Measurements from ENCODE around the gene MT1G.
"Not testable (repeated sequence)": the region's sequence is repeated elsewhere in the genome, so short reads cannot be mapped to it uniquely, and the experiment has no call there.

The MT1G gene

DNA sequence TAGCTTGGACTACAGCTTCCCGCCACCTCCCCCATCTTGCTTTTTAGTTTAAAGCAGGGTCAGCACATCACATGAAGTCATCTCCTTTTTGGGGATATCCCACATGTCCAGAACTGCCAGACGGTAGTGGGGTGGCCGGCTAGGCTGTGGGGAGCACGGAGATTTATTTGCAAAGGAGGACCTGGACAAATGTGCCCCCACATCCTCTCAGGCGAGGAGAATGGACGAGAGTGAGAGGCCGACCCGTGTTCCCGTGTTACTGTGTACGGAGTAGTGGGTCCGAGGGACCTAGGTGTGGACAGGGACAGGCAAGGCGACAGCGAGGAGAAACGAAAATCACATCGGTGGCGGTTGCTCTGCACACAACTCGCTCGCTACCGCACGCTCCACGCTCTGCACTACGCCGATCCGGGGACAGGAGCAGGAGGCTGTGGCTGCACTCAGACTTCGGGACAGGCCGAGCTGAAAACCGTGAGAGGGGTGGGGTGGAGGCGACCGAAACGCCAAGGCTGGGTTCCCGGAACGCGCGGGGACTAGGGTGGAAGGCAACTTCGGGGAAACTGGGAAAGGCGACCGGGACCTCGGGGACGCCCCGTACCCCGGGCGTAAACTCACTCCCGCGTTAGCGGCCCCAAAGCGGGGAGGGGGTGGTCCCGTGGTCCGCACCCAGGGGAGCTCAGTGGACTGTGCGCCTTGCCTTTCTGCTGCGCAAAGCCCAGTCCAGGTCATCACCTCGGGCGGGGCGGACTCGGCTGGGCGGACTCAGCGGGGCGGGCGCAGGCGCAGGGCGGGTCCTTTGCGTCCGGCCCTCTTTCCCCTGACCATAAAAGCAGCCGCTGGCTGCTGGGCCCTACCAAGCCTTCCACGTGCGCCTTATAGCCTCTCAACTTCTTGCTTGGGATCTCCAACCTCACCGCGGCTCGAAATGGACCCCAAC is 29.8 kb downstream of the MT1G start, which contains the start of gene MT1A:
MT1A (plus strand) TSS at position 853 of the 937 bp plus-strand sequence; CDS start at position 926, 73 bp downstream.
- DNase-seq (ENCODE audit: low read depth, low spot score): no peak

DNA sequence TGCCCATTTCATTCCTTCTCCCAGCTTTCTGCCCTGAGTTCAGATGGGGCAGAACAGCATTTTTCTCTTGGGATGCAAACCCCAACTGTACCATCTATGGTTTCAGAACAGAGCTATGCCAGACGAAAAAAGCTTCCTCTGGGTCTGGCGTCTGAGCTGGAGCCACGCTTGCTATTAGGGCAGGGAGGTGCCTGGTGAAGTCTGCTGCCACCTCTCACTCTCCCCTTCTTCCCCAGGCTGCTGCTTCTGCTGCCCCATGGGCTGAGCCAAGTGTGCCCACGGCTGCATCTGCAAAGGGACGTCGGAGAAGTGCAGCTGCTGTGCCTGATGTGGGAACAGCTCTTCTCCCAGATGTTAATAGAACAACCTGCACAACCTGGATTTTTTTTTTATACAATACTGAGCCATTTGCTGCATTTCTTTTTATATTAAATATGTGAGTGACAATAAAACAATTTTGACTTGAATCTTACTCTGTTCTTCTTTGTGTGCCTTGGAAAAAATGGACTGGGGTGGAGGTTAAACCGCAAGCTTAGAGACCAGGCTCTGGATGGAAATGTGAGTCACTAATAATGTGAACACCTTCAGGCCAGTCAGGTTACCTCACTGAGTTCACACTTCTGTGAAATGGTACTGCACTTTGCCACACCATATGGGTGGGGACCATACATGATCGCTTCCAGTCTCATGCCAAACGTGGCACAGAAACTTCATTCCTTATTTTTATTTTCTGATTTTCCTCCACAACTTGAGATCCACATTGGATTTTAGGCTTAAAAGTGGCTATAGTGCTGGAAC is 31.1 kb downstream of the MT1G start:
- DNase-seq (ENCODE audit: low read depth, low spot score): no peak

DNA sequence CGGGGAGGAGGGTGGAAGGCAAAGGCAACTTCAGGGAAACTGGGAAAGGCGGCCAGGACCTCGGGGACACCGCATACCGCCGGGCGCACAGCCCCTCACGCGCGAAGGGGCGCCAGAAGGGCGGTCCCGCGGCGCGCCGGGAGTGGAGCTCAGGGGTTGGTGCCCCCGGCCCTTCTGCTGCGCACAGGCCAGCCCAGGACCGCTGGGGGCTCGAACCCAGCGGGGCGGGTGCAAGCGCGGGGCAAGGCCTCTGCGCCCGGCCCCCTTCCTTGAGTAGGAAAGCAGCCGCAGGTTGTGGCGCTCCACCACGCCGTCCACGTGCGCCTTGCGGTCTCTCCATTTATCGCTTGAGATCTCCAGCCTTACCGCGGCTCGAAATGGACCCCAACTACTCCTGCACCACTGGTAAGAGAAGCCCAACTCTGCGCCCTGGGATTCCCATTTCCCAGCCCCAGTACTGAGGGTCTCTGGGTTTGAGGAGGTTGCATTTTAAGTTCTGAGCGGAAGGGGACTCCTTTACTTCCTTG is 32.4 kb downstream of the MT1G start:
- no peak for DNase-seq (ENCODE audit: low read depth, low spot score)

DNA sequence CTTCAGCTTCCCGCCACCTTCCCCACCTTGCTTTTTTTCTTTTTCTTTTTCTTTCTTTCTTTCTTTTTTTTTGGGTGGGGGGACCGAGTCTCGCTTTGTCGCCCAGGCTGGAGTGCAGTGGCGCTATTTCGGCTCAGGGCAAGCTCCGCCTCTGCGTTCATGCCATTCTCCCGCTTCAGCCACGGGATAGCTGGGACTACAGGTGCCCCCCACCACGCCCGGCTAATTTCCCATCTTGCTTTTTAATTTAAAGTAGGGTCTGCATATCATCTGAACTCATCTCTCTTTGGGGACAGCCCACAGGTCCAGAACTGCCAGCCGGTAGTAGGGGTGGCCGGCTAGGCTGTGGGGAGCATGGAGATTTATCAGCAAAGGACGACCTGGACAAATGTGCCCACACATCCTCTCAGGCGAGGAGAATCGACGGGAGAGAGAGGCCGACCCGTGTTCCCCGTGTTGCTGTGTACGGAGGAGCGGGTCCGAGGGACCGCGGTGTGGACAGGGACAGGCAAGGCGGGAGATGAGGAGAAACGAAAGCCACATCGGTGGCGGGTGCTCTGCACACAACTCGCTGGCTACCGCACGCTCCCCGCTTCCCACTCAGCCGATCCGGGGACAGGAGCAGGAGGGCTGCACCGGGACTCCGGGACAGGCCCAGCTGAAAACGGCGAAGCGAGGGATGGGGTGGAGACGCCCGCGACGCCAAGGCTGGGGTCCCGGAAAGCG is 33.0 kb downstream of the MT1G start:
- DNase-seq (ENCODE audit: low read depth, low spot score): no peak

- DNase-seq (ENCODE audit: low read depth, low spot score): no peak
These were observed 34.3 kb downstream of the MT1G start for GRCh38 chr16:56633535-56633934.

GRCh38 chr16:56632848-56633365 is 35.0 kb downstream of the MT1G start:
- DNase-seq (ENCODE audit: low read depth, low spot score): no peak

GRCh38 chr16:56632156-56632847 is 35.6 kb downstream of the MT1G start, which contains the start of gene MT1M:
TSS of gene MT1M (plus strand) at chr16:56632659. CDS start at chr16:56632732, 73 bp downstream.
- no peak for DNase-seq (ENCODE audit: low read depth, low spot score)

- DNase-seq (ENCODE audit: low read depth, low spot score): no peak
These were observed 36.1 kb downstream of the MT1G start for GRCh38 chr16:56631832-56632155.

DNA sequence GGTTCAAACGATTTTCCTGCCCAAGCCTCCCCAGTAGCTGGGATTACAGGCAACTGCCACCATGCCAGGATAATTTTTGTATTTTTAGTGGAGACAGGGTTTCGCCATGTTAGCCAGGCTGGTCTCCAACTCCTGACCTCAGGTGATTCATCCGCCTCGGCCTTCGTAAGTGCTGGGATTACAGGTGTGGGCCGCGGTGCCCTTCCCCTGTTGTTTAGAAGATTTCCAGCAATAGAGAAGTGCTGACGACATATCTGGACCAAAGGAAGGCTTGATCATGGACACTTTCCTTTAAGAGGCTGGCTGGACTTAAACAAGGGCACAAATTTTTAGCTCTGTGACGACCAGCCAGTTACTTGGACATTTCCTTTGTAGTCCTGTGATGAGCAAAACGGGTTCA is 36.7 kb downstream of the MT1G start:
- no peak for DNase-seq (ENCODE audit: low read depth, low spot score)

DNA sequence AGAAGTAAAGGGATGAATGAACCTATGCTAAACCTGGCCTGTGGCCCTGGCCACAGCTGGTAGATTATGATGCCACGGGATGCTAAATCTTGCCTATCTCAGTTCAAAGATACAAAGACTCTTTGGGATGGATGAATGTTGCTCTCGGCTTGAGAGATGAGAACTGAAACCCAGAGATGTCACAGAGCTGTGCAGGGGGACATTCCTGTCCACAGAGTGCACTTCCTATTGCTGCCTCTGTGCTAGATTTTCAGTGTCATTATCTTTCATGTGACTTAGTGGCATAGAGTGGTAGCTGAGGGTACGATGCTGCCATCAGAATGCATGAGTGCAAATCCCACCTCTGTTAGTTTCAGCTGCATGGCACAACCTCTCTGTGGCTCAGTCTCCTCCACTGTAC is 37.7 kb downstream of the MT1G start:
- DNase-seq (ENCODE audit: low read depth, low spot score): no peak

GRCh38 chr16:56629531-56629930 is 38.3 kb downstream of the MT1G start:
- DNase-seq (ENCODE audit: low read depth, low spot score): no peak

DNA sequence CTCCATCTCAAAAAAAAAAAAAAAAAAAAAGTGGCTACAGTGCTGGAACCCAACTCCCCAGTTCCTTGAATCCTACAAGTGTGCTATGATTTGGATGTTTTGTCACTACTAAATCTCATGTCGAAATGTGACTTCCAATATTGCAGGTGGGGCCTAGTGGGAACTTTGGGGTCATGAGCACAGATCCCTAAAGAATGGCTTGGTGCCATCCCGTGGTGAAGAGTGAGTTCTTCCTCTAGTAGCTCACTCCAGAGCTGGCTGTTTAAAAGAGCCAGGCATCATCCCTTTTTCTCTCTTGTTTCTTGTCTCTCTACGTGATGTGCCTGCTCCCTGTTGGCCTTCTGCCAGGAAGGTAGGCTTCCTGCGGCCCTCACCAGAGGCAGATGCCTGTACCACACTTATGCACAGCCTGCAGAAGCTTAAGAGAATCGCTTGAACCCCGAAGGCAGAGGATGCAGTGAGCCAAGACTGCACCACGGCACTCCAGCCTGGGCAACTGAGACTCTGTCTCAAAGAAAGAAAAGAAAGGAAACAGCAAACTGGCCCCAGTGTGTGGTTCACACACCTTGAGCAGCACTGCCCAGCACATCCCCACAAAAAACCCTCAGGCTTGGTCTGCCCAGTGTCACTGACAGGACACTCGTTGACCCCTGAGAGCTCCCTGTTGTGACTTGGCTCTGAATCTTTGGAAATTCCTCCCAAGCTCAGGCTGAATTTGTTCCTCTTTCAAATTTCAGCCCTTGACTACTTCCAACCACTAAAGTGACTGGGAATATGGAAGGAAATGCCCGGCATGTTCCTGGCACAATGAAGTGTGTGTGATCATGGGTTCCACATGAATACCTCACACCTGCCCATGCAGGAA is 39.1 kb downstream of the MT1G start:
- no peak for DNase-seq (ENCODE audit: low read depth, low spot score)

DNA sequence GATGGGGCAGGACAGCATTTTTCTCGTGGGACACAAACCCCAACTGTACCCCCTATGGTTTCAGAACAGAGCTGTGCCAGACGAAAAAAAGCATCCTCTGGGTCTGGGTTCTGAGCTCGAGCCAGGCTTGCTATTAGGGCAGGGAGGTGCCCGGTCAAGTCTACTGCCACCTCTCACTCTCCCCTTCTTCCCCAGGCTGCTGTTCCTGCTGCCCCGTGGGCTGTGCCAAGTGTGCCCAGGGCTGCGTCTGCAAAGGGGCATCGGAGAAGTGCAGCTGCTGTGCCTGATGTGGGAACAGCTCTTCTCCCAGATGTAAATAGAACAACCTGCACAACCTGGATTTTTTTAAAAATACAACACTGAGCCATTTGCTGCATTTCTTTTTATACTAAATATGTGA is 41.2 kb downstream of the MT1G start:
- no peak for DNase-seq (ENCODE audit: low read depth, low spot score)

- no peak for DNase-seq (ENCODE audit: low read depth, low spot score)
These were observed 41.8 kb downstream of the MT1G start for GRCh38 chr16:56625943-56626654.

DNA sequence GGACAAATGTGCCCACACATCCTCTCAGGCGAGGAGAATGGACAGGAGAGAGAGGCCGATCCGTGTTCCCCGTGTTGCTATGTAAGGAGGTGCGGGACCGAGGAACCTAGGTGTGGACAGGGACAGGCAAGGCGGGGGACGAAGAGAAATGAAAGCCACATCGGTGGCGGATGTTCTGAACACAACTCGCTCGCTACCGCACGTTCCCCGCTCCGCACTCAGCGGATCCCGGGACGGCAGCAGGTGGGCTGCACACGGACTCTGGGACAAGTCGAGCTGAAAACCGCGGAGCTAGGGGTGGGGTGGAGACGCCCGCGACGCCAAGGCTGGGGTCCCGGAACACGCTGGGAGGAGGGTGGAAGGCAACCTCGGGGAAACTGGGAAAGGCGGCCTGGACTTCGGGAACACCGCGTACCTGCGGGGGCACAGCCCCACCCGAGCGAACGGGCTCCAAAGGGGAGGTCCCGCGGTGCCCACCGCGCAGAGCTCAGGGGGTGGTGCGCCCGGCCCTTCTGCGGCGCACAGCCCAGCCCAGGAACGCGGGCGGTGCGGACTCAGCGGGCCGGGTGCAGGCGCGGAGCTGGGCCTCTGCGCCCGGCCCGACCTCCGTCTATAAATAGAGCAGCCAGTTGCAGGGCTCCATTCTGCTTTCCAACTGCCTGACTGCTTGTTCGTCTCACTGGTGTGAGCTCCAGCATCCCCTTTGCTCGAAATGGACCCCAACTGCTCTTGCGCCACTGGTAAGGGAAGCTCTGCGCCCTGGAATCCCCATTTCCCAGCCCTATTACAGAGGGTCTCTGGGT is 42.5 kb downstream of the MT1G start, which contains the start of gene MT1E:
MT1E (plus strand) TSS at position 642 of the 803 bp plus-strand sequence; CDS start at position 713, 71 bp downstream.
- no peak for DNase-seq (ENCODE audit: low read depth, low spot score)

GRCh38 chr16:56623637-56624036 is 44.2 kb downstream of the MT1G start:
- no peak for DNase-seq (ENCODE audit: low read depth, low spot score)

DNA sequence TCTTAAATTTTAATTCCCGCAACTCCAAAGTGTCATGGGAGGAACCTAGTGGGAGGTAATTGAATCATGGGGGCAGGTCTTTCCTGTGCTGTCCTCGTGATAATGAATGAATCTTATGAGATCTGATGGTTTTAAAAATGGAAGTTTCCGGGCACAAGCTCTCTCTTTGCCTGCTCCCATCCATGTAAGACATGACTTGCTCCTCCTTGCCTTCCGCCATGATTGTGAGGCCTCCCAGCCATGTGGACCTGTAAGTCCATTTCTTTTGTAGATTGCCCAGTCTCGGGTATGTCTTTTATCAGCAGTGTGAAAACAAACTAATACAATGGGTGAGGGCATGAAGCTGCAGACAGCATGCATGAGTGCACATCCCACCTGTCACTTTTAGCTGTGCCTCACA is 44.7 kb downstream of the MT1G start:
- not testable (repeated sequence) for DNase-seq (ENCODE audit: low read depth, low spot score)

All from iPS DF 19.7 (cell line).